ENCODE results near the gene NFE2L3.

Gene NFE2L3

GRCh38 chr7:26189697-26190096 lies 37.7 kb downstream of the NFE2L3 start:
- H3K27me3 ChIP-seq (ENCODE audit: insufficient read depth, low read length), result no peaks in the 10 kb centered on the region
- peaks cover 6% of the 10 kb centered on the region; the same call in 1 of the 2 replicates for H3K79me2 ChIP-seq (ENCODE audit: insufficient read depth, low read length)
- H3K36me3 ChIP-seq (ENCODE audit: insufficient read depth, low read length), result peaks cover 83% of the 10 kb centered on the region
- H3K4me2 ChIP-seq (ENCODE audit: low read length), result no peak overlapping the region
- no peak overlapping the region for H3K27ac ChIP-seq (ENCODE audit: low read depth, low read length, poor library complexity, severe bottlenecking)
- no peak overlapping the region for H3K4me3 ChIP-seq (ENCODE audit: low read depth, low read length, poor library complexity, severe bottlenecking)
- H3K9ac ChIP-seq (ENCODE audit: low read length), result no peak overlapping the region
- peaks cover 63% of the 10 kb centered on the region for H3K4me1 ChIP-seq (ENCODE audit: insufficient read depth, low read length, severe bottlenecking)
- no peaks in the 10 kb centered on the region; the same call in 1 of the 2 replicates for H4K20me1 ChIP-seq (ENCODE audit: insufficient read depth, low read length)
- no peak for TF ChIP-seq CTCF (IDR thresholded peaks at IDR 0.05; ENCODE audit: low read length)
- TF ChIP-seq EZH2 (IDR thresholded peaks at IDR 0.05; ENCODE audit: borderline replicate concordance, low read length), result no peak
- H3K9me3 ChIP-seq (ENCODE audit: low read length), result no peaks in the 10 kb centered on the region
- H2AFZ ChIP-seq (ENCODE audit: low read length), result no peak overlapping the region
- H3K9me2 ChIP-seq (ENCODE audit: low read depth, low read length), result no peaks in the 10 kb centered on the region
- H3F3A ChIP-seq (ENCODE audit: insufficient read depth, low read length), result peaks cover 82% of the 10 kb centered on the region

- Histone ChIP-seq H3K79me2 (ENCODE audit: insufficient read depth, low read length) (peaks cover 12% of the 10 kb centered on the region), H3K4me2 (ENCODE audit: low read length) (no peak overlapping the region), H3K9me3 (ENCODE audit: low read length) (no peaks in the 10 kb centered on the region), H3K4me3 (ENCODE audit: low read depth, low read length, poor library complexity, severe bottlenecking) (no peak overlapping the region), H3K36me3 (ENCODE audit: insufficient read depth, low read length) (peaks cover 85% of the 10 kb centered on the region), H3K27me3 (ENCODE audit: insufficient read depth, low read length) (no peaks in the 10 kb centered on the region), H3K27ac (ENCODE audit: low read depth, low read length, poor library complexity, severe bottlenecking) (no peak overlapping the region), H3K9ac (ENCODE audit: low read length) (no peak overlapping the region), H3K4me1 (ENCODE audit: insufficient read depth, low read length, severe bottlenecking) (peaks cover 70% of the 10 kb centered on the region), H2AFZ (ENCODE audit: low read length) (no peak overlapping the region), H4K20me1 (ENCODE audit: insufficient read depth, low read length) (no peaks in the 10 kb centered on the region; the same call in none of the 2 replicates), H3F3A (ENCODE audit: insufficient read depth, low read length) (peaks cover 80% of the 10 kb centered on the region), H3K9me2 (ENCODE audit: low read depth, low read length) (no peaks in the 10 kb centered on the region)
- TF ChIP-seq CTCF (IDR thresholded peaks at IDR 0.05; ENCODE audit: low read length) (no peak), EZH2 (IDR thresholded peaks at IDR 0.05; ENCODE audit: borderline replicate concordance, low read length) (no peak)
Measured at GRCh38 chr7:26190417-26190869, 38.4 kb downstream of the NFE2L3 start.

- Histone ChIP-seq H3K27ac (ENCODE audit: low read depth, low read length, poor library complexity, severe bottlenecking) (no peak overlapping the region), H3K9me2 (ENCODE audit: low read depth, low read length) (no peaks in the 10 kb centered on the region), H3K79me2 (ENCODE audit: insufficient read depth, low read length) (peaks cover 21% of the 10 kb centered on the region), H3K4me3 (ENCODE audit: low read depth, low read length, poor library complexity, severe bottlenecking) (no peak overlapping the region), H3K9ac (ENCODE audit: low read length) (no peak overlapping the region), H2AFZ (ENCODE audit: low read length) (no peak overlapping the region), H4K20me1 (ENCODE audit: insufficient read depth, low read length) (peaks cover 6% of the 10 kb centered on the region), H3K9me3 (ENCODE audit: low read length) (no peaks in the 10 kb centered on the region), H3K4me2 (ENCODE audit: low read length) (no peak overlapping the region), H3K27me3 (ENCODE audit: insufficient read depth, low read length) (no peaks in the 10 kb centered on the region), H3F3A (ENCODE audit: insufficient read depth, low read length) (peaks cover 81% of the 10 kb centered on the region), H3K36me3 (ENCODE audit: insufficient read depth, low read length) (peaks cover 90% of the 10 kb centered on the region), H3K4me1 (ENCODE audit: insufficient read depth, low read length, severe bottlenecking) (peaks cover 80% of the 10 kb centered on the region)
- TF ChIP-seq CTCF (IDR thresholded peaks at IDR 0.05; ENCODE audit: low read length), result no peak
- TF ChIP-seq EZH2 (IDR thresholded peaks at IDR 0.05; ENCODE audit: borderline replicate concordance, low read length), result no peak
Measured at GRCh38 chr7:26191233-26191973, 39.4 kb downstream of the NFE2L3 start.
